ENCODE results near the gene NDRG3. TPM values are rescaled to one million over a fixed set of nuclear protein-coding genes. Genes with fewer than 3 reads are reported as not detected.

NDRG3 gene
- total and polyA plus RNA-seq, 2 of the 8 experiments (the other 6 are each of a cell fraction or from before 2014, with no cell fraction given): 25.7 to 32.3 TPM

DNA sequence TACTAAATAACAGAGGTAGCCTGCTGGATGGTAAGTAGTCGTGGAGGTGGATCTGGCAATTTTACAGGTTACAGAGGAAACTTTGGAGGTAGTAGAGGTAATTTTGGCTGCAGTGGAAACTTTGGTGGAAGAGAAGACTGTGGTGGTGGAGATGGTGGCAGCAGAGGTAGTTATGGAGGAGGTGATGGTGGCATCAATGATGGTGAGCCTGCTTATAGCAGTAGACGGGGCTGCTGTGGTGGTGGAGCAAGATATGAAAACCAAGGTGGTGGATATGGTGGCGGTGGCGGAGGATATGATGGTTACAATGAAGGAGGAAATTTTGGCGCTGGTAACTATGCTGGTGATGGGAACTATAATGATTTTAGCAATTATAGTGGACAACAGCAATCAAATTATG lies 125.0 kb downstream of the NDRG3 start:
- ChIA-PET CTCF (ENCODE audit: partially characterized antibody) (interaction anchor here (1.7 kb wide), 1 partner anchor 8 kb away, joined by 7 read pairs; no protein-coding TSS in a partner anchor), POLR2A (ENCODE audit: partially characterized antibody) (interaction anchor here (1.2 kb wide), 1 partner anchor 11 kb away, joined by 5 read pairs; no protein-coding TSS in a partner anchor)
- no peak overlapping the region; the same call in 1 of the 2 replicates for H4K8ac ChIP-seq (ENCODE audit: extremely low read depth, insufficient read depth, low read length)
- H2AK5ac ChIP-seq (ENCODE audit: low read depth, low read length): no peak overlapping the region
- H2BK12ac ChIP-seq (ENCODE audit: low read depth, low read length): no peak overlapping the region
- no peak overlapping the region for H3K4ac ChIP-seq (replicated peaks; ENCODE audit: insufficient read length, low read depth, low read length)
- H3K79me1 ChIP-seq (ENCODE audit: low read depth, low read length): no peaks in the 10 kb centered on the region
- no peak overlapping the region for H3K23ac ChIP-seq (ENCODE audit: insufficient read length)
- no peak overlapping the region for H2BK20ac ChIP-seq (ENCODE audit: low read length)
- FAIRE-seq (no peak), DNase-seq (ENCODE audit: low read depth in 1 of 2, low spot score in 2 of 2) (no peak)
- H3K4me3 ChIP-seq (ENCODE audit: extremely low read depth in 1 of 4, insufficient read depth in 2 of 4, low read depth in 3 of 4, low read length in 4 of 4): no peak overlapping the region
- no peaks in the 10 kb centered on the region; the same call in 1 of the 2 replicates for H3K23me2 ChIP-seq (ENCODE audit: low read depth, low read length)
- H2BK5ac ChIP-seq (ENCODE audit: low read depth, low read length): no peak overlapping the region
- H3K27ac ChIP-seq (ENCODE audit: low read depth, low read length): no peak overlapping the region
- 81% methylated on average over 5 of the region's 5 CpGs; no CpG with 5 or more reads in 1 of the 2 experiments for WGBS, 2 experiments (ENCODE audit: extremely low coverage in 1 of 2, insufficient coverage in 1 of 2, insufficient read length in 1 of 2, insufficient replicate concordance in 2 of 2, low coverage in 1 of 2, low lambda C conversion rate in 2 of 2, missing lambda C conversion rate in 1 of 2)
- H3K27me3 ChIP-seq (replicated peaks in 1 of 4; ENCODE audit: control insufficient read depth in 3 of 4, extremely low read depth in 1 of 4, insufficient read depth in 3 of 4, low read length in 3 of 4): no peaks in the 10 kb centered on the region
- TF ChIP-seq KDM5A (IDR thresholded peaks at IDR 0.05; ENCODE audit: low read length) (no peak), JUN (IDR thresholded peaks at IDR 0.05; ENCODE audit: low read depth, low read length) (no peak), SIX5 (IDR thresholded peaks at IDR 0.05; ENCODE audit: low read depth, low read length) (no peak), TAF1 (IDR thresholded peaks at IDR 0.05; ENCODE audit: low read depth, low read length) (no peak), ZNF274 (IDR thresholded peaks at IDR 0.05; ENCODE audit: borderline replicate concordance, extremely low read depth, low read length) (no peak), EGR1 (IDR thresholded peaks at IDR 0.05; ENCODE audit: borderline replicate concordance, low read depth, low read length) (no peak), EZH2 (IDR thresholded peaks at IDR 0.05; ENCODE audit: low read depth, low read length, severe bottlenecking) (no peak), POLR2A (IDR thresholded peaks at IDR 0.05; ENCODE audit: control extremely low read depth in 1 of 2, low read depth in 2 of 2, low read length in 2 of 2) (no peak), TCF12 (IDR thresholded peaks at IDR 0.05; ENCODE audit: low read depth, low read length) (no peak), EP300 (IDR thresholded peaks at IDR 0.05; ENCODE audit: borderline replicate concordance in 1 of 2, low read depth in 2 of 2, low read length in 2 of 2) (no peak)
- TF ChIP-seq, protein P1, sequence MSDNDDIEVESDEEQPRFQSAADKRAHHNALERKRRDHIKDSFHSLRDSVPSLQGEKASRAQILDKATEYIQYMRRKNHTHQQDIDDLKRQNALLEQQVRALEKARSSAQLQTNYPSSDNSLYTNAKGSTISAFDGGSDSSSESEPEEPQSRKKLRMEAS (IDR thresholded peaks at IDR 0.05): no peak
- TF ChIP-seq, protein P2, sequence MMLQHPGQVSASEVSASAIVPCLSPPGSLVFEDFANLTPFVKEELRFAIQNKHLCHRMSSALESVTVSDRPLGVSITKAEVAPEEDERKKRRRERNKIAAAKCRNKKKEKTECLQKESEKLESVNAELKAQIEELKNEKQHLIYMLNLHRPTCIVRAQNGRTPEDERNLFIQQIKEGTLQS (IDR thresholded peaks at IDR 0.05; ENCODE audit: insufficient read depth, low read depth, low read length): no peak
- peaks cover 0 to 4% (median 1%) of the 10 kb centered on the region in 4 experiments; a peak in 3 of 7 replicates for H3K4me1 ChIP-seq (replicated peaks in 1 of 4; ENCODE audit: control insufficient read depth in 3 of 4, insufficient read depth in 4 of 4, low read length in 3 of 4)
- no peak overlapping the region for H3K56ac ChIP-seq (replicated peaks; ENCODE audit: insufficient read length, low read depth, low read length)
- H4K5ac ChIP-seq (ENCODE audit: insufficient read length, low read depth, low read length): no peak overlapping the region
- H2BK120ac ChIP-seq (replicated peaks; ENCODE audit: low read depth, low read length): no peak overlapping the region
- H2BK15ac ChIP-seq (ENCODE audit: low read length): no peak overlapping the region
- no peak overlapping the region for H4K91ac ChIP-seq (replicated peaks; ENCODE audit: insufficient read length, low read length)
- no peak overlapping the region for H3K18ac ChIP-seq (ENCODE audit: extremely low read depth, low read length)
- H3K4me2 ChIP-seq (ENCODE audit: insufficient read depth in 1 of 2, low read depth in 2 of 2, low read length in 2 of 2): no peak overlapping the region
- H3K14ac ChIP-seq (ENCODE audit: insufficient read length): no peak overlapping the region
- H3K79me2 ChIP-seq (ENCODE audit: control insufficient read depth in 1 of 2, insufficient read depth in 2 of 2, low read length in 2 of 2): no peaks in the 10 kb centered on the region
- no peak overlapping the region for H2AFZ ChIP-seq (ENCODE audit: low read length)
- no peak overlapping the region for H3K9ac ChIP-seq (replicated peaks in 1 of 4; ENCODE audit: extremely low read depth in 1 of 4, low read depth in 3 of 4, low read length in 3 of 4)
- H3K9me3 ChIP-seq (ENCODE audit: insufficient read depth in 2 of 2, low read depth in 1 of 2, low read length in 1 of 2): no peaks in the 10 kb centered on the region
- H3K36me3 ChIP-seq (ENCODE audit: control insufficient read depth in 2 of 4, insufficient read depth in 4 of 4, low read length in 3 of 4): no peaks in the 10 kb centered on the region
- H4K20me1 ChIP-seq (replicated peaks in 1 of 2; ENCODE audit: control insufficient read depth in 1 of 2, insufficient read depth in 2 of 2, low read length in 2 of 2): no peaks in the 10 kb centered on the region

Measured in H1 (cell line).